Stimulated activated CD4-positive, alpha-beta T cell treated with anti-CD3 and anti-CD28 coated beads, Interleukin-4, amount 100 ng/mL, for 24 hours (primary cell): ENCODE data around the gene RRP1B.
"Not testable (repeated sequence)": the region's sequence is repeated elsewhere in the genome, so short reads cannot be mapped to it uniquely, and the experiment has no call there.

Experiments used
- DNase-seq: peaks from one replicate; pipeline ENCODE4 v3.0.0-alpha.2; 2020

The RRP1B gene

GRCh38 chr21:43659136-43660000 lies at the start of gene RRP1B, which contains the start of gene HSF2BP:
Gene RRP1B, plus strand, starts transcription at chr21:43659560. Its CDS starts 105 bp downstream, at chr21:43659665.
Gene HSF2BP, minus strand, starts transcription at chr21:43659488. Its CDS starts 1,392 bp downstream, at chr21:43658096.
- peak; percentile 78 for DNase-seq

GRCh38 chr21:43611598-43612369 lies 47.6 kb upstream of the RRP1B start:
- DNase-seq, result no peak

GRCh38 chr21:43613755-43614638 lies 45.4 kb upstream of the RRP1B start:
- DNase-seq, result no peak

GRCh38 chr21:43614839-43615238 lies 44.5 kb upstream of the RRP1B start:
- DNase-seq, result no peak

- not testable (repeated sequence) for DNase-seq
Measured at GRCh38 chr21:43616861-43617260, 42.5 kb upstream of the RRP1B start.

- no peak for DNase-seq
Measured at GRCh38 chr21:43618940-43619339, 40.4 kb upstream of the RRP1B start.

GRCh38 chr21:43619344-43619743 lies 40.0 kb upstream of the RRP1B start:
- no peak for DNase-seq

GRCh38 chr21:43619856-43620255 lies 39.5 kb upstream of the RRP1B start:
- no peak for DNase-seq

- DNase-seq, result no peak
Measured at GRCh38 chr21:43622796-43623195, 36.6 kb upstream of the RRP1B start.

- DNase-seq, result no peak
Measured at GRCh38 chr21:43623588-43623987, 35.8 kb upstream of the RRP1B start.

- DNase-seq, result no peak
Measured at GRCh38 chr21:43624339-43624738, 35.0 kb upstream of the RRP1B start.

GRCh38 chr21:43626390-43626789 lies 33.0 kb upstream of the RRP1B start:
- DNase-seq, result no peak

- DNase-seq, result no peak
Measured at GRCh38 chr21:43627527-43627926, 31.8 kb upstream of the RRP1B start.

GRCh38 chr21:43631411-43632107 lies 27.8 kb upstream of the RRP1B start:
- DNase-seq, result no peak

GRCh38 chr21:43632373-43632905 lies 26.9 kb upstream of the RRP1B start:
- no peak for DNase-seq

- no peak for DNase-seq
Measured at GRCh38 chr21:43634618-43635017, 24.7 kb upstream of the RRP1B start.

- DNase-seq, result no peak
Measured at GRCh38 chr21:43635436-43635835, 23.9 kb upstream of the RRP1B start.

GRCh38 chr21:43637530-43638158 lies 21.7 kb upstream of the RRP1B start:
- DNase-seq, result no peak

- DNase-seq, result no peak
Measured at GRCh38 chr21:43639470-43640353, 19.6 kb upstream of the RRP1B start.

GRCh38 chr21:43640400-43640799 lies 19.0 kb upstream of the RRP1B start:
- no peak for DNase-seq
